ENCODE measurements around the gene RPP25L.

Gene RPP25L

DNA sequence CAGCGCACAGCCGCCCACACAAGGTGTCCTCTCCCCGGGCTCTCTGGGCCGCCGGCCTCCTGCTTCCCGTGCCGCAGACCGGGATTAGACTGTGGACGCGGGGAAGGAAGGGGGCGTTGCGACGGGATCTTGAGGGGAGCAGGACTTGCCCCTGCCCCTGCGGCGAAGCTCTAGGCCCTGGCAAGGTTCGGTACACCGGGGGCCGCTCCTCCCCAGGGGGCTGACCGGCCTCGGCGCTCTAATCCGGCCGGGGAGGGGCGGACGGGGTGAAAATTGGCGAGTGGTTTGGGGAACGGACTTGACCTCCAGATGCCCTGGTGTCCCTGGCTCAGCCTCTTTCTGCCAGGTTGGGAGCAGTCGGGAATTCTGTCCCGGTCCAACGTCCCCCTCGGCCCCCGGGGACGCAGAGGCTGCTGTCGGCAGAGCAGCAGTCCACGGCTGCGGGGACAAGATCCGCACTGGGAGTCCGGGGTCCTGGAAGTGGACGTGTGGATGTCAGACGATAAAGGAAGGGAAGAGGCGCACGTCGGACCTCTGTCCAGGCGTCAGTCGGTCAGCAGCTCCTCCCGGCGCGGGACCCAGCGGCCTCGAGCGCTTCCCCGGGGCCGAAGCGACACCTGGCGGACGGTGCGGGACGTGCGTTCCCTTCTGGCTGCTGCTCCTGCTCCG lies 20.5 kb downstream of the RPP25L start:
- intact Hi-C loops (cut with DNase I): loop anchor here (2.0 to 10.0 kb wide), 3 partner anchors 45 to 187 kb away; no protein-coding TSS in a partner anchor

DNA sequence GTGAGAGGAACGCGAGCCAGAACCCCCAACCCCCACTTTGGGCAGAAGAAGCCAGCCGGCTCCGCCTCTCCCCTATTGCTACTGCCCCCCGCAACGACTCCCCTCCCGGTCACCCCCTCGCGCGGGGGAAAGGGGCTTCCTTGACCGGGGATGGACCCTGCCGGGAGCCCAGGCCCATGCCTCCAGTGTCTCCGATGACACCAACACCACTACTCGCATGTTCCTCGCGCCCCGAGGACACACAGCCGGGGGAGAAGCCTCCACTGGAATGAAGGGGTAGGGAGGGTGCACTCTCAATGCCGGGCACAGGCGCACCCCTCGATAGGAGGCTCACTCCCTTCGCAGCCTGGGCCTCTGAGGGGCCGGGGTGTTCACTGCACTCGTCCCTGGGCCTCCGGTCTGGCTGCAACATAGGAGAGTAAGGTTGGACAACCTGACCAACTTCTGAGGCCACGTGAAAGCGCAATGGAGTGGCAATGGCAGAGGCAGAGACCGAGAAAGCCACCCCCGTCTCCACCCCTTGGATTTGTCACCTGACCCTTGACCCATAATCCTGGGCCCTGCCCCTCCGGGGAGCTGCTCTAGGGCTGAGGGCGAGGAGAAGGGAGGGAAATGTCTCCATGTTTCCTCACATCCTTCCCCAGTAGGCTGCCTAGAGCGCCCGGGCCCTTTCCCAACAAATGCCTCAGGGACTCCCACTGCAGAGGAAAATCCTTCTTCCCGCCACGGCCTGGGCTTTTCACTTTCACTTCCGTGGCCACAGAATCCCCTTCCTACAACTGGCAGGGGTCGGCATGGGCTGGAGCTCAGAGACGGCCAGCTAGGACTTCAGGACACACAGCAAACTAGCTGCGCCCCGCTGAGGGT lies 21.3 kb downstream of the RPP25L start:
- intact Hi-C loops (cut with DNase I): loop anchor here (2.0 to 10.0 kb wide), 3 partner anchors 44 to 186 kb away; no protein-coding TSS in a partner anchor

More for the DNA sequence above, 20.5 kb downstream of the RPP25L start:
- peak; percentile 71 to 97 (median 92) for DNase-seq

DNA sequence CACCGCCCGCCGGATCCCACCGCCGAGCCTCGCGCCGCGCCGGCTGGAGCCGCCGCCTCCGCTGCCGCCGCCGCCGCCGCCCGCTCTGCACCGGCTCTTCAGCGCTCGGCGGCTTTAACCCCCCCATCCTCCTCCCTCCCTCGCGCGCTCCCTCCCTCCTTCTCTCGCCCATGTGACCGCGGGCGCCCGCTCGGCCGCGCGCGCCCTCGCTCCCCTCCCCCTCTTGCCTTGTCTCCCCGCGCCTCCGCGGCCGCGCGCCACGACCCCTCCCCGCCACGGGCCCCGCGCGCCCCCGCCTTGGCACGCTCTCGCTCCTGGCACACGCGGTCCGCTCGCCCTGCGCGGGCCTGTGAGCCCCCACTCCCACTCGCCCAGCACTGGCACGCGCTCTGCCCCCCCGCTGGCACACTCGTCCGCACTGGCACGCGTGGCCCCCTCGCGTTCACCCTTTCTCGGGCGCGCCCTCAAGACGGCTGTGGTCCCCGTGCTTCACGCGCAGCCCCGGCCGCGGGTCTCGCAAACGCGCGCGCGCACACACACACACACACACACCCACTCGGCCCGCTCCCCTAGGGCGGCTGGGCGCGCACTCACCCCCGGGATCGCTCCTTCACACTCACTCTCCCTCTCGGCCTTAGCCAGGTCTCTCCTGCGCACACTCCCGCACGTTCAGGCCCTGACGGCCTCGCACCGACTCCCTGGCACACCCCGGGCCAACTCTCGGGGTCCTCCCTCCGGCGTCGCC lies 22.1 kb downstream of the RPP25L start, which contains the start of gene CNTFR:
Gene CNTFR (minus strand): TSS at position 89 of the 745 bp plus-strand sequence. CDS start 20,743 bp downstream, outside the sequence.
- peak in 41 of 42 donors; percentile 40 to 92 (median 78) for DNase-seq
- intact Hi-C loops (cut with DNase I): loop anchor here (2.0 to 10.0 kb wide), 3 partner anchors 43 to 185 kb away; no protein-coding TSS in a partner anchor

More for the DNA sequence above, 21.3 kb downstream of the RPP25L start:
- DNase-seq: peak in 6 of 42 donors; percentile 18 to 52 (median 35)

DNA sequence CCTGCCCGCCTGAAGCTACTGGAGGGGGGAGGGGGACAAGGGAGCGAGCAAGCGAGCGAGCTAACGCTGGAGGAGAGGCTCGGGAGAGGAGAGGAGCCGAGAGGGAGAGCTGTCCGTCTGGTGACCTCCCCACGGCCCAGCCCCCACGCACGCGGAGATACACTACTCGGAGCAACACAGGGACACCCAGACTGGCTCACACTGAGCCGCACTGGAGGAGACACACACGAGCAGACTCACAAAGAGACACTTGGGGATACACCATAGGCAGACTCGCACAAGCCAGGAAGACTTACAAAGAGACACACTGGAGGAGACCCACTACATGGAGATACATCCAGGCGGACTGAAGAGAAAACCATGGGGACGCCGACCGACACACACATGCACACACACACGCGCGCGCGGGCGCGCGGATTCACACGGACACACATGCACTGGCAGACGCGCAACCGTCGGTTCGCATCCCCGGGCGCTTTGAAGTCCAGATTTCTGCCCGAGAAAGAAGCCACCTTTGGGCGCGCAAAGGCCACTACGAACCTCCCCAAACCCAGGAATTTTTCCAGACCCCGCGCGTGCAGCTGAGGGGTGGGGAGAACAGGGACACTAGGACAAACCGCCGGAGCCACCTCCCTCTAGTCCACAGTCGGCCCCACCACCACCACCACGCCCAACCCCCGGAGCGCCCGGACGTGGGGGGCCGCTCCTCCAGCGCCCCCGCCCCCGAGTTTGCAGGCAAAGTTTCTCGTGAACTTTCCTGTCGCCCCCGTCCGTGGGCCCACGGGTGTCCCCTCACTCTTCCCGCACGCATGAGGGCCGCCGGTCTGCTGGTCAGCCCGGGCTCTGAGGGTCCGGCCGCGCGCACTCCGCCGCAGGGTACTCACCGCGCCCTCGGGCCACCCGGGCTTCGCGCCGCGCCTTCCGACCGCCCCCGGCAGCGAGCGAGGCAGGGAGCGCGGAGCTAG lies 22.9 kb downstream of the RPP25L start:
- peak in 19 of 42 donors; percentile 18 to 56 (median 42) for DNase-seq
- intact Hi-C loops (cut with DNase I): no loop called here

DNA sequence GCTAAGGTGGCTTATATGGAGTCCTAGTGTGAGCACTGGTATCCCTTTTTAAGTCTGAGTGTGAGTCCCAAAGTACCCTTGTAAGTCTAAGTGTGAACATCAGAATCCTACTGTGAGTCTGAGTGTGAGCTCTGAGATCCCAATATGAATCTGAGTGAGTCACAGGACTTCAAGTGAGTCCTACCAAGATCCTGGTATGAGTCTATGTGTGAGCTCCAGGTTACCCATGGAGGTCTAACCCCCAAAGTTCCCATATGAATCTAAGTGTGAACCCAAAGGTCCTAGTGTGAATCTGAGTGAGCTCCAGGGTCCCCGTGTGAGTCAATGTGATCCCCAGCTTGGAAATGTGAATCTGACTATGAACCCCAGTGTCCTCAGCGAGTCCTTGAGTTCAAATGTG lies 24.6 kb downstream of the RPP25L start:
- intact Hi-C loops (cut with DNase I): no loop called here
- DNase-seq: no peak

DNA sequence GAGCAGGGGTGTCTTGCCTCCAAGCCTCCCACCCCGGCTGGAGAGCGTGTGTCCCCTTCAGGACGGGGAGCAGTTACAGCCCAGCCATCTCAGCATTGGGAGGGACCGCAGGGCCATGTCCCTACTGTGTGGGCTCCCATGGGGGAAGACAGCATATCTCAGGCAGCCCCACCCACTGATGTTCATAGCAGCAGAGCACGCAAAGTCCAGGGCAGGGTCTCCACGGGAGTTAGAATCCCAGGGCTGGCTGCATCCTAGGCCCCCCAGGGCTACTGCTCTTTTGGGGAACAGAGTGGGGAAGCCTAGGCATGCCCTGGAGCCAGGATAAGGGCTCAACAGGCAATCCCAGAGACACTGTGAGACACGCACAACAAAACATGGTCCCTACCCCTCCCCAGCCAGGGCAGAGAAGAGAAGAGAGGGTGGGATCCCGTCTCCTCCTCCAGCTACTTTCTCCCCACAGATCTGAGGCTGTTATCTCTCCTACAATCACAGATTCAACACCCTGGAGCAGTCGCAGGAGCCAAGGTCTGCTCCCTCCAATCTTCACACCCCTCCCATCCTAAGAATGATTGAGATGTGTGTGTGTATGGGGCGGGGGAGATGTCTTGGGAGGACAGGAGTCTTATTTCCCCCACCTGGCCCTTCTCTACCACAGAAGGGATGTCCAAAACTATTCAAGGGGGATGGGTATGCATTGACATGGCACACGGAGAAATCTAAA lies 25.8 kb downstream of the RPP25L start:
- no peak for DNase-seq
- intact Hi-C loops (cut with DNase I): no loop called here

DNA sequence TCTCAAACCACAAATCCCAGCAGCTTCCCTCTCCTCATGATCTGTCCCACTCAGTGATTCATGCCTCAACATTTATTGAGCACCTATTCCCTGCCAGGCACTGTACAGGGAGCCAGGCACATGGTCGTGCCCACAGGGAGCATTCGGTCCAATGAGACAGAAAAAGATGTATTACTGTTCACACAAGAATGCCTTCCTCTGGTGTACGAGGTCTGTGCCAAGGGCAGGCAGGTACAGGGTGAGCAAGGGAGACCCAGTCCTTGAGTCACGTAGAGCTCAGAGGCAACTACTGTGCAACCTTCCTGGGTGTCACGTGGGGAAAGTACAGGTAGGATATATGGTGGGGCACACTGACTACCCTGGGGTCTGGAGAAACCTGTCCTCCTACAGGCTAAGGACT lies 26.9 kb downstream of the RPP25L start:
- DNase-seq: no peak
- intact Hi-C loops (cut with DNase I): no loop called here

DNA sequence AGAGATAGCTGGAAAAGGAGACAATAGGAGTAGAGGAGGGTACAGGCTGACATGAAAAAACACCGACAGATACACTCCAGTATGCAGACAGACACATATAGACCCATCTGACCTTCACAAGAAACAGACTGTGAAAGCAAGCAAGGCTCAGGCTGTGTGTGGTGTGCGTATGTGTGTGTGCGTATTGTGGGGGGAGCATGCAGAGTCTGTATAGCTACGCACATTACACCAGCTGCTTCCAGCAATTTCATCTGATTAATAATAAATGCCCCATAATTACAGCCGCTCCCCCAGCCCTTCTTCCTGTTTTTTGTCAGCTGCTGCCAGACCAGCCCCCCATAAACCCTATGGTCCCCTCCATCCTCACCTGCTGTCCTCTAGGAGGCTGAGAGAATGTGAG lies 29.1 kb downstream of the RPP25L start:
- DNase-seq: no peak
- intact Hi-C loops (cut with DNase I): no loop called here

DNA sequence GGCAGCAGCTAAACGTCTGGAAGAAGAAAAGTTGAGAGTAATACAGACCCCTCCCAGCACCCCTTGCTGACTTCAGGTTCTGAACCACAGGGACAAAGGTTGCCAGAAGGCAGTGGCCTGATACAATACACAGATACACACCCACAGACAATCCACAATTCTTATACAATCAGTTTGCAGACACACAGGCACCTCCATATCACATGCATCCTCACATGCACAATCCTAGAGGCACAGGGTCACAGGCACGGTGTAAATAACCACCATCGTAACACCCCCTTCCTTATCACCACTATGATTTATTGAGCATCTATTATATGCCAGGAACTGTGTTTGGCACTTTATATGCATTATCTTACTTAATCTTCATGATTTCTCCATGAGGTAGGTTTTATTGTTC lies 30.6 kb downstream of the RPP25L start:
- intact Hi-C loops (cut with DNase I): no loop called here
- no peak for DNase-seq

DNA sequence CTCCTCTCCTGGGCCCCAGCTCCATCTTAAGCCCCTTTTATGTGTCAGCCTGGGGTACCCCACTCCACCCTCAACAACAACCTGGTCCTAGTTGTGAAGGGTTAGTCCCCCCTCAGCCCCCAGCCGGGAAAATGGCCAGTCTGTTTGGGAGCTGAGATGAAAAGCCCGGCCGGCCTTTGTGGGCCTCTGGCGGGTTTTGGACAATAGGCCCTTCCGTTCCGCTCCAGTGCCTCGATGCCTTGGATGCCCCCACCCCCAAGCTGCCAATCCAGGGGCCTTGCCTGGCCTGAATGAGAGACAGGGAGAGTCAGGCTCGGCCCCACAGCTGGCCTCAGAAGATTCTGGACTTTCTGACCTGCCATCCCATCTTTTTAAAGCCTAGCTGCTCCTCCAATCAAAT lies 31.5 kb downstream of the RPP25L start:
- DNase-seq: peak in 17 of 42 donors; percentile 24 to 65 (median 43)
- intact Hi-C loops (cut with DNase I): no loop called here

DNA sequence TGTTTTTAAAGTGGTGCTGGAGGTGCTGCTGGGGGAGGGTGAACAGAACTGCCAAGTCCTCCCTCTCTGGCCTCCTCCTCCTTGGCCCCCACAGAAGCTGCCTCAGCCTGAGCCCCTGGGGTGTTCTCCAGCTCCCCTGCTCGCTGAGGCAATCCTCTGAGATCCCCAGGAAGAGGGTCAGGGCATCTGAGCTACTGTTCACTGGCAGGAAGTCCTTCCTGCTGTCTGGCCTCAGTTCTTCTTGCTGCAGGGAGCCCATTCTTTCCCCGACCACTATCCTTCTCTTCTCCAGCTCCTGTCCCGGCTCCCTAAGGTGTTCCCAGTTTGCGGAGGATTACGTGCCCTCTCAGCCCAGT lies 32.1 kb downstream of the RPP25L start:
- no peak for DNase-seq
- intact Hi-C loops (cut with DNase I): no loop called here

DNA sequence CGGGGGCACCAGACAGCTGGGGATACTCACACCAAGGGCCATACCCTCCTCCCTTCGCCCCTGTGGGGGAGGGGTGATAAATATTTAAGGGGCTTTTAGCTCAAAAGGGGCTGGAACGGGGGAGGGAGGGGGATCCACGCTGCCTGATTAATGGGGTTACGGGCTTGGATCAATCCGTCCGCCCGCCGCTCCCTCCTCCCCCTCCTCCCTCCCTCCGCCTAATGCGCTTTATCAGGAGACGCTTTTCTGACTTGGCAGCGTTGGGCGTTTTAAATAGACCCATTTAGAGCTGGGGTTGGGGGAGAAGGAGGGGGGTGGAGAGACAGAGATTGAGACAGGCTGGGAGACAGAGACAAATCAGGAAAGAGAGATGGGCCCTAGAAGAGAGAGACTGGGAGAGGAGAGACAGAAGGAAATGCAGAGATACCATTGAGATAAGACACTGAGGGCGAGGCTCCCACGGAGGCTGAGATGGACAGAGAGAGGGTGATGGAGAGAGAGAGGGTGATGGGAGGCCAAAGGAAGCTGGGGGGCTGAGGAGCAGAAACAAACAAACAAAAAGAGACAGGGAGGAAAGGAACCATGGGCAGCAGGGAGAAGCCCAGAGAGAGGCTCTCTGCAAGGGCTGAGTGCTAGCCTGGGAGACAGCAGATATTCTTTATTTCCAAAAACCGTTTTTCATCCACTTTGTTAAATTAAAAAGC lies 32.6 kb downstream of the RPP25L start:
- intact Hi-C loops (cut with DNase I): no loop called here
- peak in 8 of 42 donors; percentile 26 to 70 (median 46) for DNase-seq

DNA sequence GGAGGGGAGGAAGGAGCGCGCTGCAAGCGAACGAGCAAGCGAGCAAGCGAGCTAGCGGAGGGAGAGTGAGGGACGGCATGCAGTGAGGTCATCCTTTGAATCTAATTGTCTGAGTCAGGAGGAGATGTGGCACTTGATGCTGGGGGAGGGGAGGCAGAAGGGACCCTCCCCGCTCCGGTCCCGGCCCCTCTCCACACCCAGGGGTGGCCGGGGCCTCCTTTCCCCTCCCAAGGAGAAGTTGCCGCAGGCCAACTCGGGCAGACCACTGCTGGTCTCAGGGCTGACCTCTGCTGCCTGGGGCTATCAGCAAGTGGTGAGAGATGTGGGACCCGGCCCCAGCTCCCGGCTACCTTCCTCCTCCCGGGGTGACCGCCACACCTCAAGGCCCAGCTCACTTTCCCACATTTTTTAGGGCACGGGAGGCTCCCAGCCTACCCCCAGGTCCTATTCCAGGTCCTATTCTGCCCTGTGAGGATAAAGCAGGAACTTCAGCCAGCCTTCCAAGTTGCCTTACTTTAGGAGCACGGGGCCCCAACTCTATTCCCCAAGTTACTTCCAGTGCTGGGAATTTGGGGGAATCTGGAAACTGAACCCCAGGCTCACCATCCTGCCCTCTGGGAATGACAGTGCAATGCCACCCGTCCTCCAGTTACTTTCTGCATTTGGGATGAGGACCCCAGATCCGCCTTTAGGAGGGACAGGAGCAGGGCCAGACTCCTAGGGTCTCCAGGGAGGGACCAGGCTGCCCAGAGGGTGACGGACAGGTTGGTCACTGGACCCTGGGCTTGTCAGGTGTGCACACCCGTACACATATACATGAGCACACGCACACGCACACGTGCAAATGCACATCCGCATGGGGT lies 33.4 kb downstream of the RPP25L start:
- DNase-seq: peak in 7 of 42 donors; percentile 14 to 70 (median 25)
- intact Hi-C loops (cut with DNase I): no loop called here

DNA sequence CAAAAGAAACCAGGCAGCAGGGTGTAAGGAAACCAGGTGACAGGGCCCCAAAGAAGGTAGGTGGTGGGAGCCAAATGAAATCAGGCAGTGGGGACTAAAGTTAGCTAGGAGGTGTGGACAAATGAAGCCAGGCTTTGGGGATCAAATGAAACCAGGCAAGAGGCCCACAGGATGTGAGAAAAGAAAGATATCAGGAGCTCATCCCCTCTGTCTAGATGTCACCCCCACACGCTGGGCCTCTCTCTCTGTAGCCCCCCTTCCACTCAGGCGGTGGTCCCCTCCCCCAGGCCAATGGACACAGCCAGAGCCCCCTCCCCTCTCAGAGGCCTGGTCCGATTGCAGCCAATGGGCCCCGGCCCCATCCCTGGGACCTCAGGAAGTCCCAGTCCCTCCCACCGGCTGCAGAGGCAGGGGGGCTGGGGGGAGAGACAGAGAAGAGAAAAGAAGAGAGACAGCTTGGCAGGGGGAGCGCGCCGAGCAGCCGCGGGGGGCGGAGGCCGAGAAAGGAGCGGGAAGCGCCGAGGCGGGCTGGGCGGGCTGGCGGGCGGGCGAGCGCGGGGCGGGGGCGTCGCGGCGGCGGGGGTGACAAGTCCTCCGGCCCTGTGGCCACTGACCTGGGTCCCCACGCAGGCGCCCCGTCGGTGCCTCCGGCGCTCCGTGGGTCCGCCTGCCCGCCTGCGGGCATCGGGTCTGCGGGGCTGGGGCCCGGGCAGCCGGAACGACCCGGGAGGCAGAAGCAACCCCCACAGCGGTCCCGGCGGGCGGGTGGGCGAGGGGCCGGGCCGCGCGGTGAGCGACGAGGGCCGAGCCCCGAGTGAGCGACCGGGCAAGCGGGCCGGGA lies 34.3 kb downstream of the RPP25L start:
- intact Hi-C loops (cut with DNase I): no loop called here
- peak in 7 of 42 donors; percentile 14 to 53 (median 34) for DNase-seq
